22Rv1 (cell line): ENCODE measurements around the gene ZBTB7A.

Experiments used
- ZFX ChIP-seq: fragments of 450-650 bp; IDR thresholded peaks from 2 replicates; pipeline ENCODE4 v1.6.1; 2017; ENCODE audit warnings: antibody characterized with exemption, borderline replicate concordance
- TF ChIP-seq, protein P1 (sequence below): fragments of 450-650 bp; IDR thresholded peaks from 2 replicates; pipeline ENCODE4 v1.5.1; 2017; ENCODE audit warnings: mild to moderate bottlenecking

DNA sequence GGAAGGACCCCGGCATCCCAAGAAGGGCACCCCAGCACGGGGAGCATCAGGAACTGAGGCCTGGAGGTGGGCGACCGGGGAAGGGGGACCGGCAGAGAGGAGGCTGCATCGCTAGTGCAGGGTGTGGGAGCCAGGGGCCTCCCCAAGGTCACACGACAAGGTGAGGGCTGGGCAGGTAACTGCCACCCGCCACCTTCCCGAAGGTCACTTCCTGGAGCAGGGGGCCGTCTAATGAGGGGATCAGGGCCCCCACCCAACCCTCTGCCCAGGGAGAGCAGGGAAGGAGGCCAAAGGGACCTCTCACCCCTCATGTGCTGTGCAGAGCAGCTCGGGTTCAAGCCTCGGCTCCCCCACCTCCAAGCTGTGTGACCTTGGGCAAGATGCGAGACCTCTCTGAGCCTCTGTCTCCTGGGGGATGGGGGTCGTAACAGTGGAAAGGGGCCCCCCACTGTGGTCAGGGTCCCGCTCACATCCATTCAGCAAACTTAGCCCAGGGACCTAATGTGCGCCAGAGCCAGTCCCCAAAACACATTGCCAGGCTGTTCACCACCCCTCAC, 6.0 kb downstream of the ZBTB7A start:
- TF ChIP-seq, protein P1, sequence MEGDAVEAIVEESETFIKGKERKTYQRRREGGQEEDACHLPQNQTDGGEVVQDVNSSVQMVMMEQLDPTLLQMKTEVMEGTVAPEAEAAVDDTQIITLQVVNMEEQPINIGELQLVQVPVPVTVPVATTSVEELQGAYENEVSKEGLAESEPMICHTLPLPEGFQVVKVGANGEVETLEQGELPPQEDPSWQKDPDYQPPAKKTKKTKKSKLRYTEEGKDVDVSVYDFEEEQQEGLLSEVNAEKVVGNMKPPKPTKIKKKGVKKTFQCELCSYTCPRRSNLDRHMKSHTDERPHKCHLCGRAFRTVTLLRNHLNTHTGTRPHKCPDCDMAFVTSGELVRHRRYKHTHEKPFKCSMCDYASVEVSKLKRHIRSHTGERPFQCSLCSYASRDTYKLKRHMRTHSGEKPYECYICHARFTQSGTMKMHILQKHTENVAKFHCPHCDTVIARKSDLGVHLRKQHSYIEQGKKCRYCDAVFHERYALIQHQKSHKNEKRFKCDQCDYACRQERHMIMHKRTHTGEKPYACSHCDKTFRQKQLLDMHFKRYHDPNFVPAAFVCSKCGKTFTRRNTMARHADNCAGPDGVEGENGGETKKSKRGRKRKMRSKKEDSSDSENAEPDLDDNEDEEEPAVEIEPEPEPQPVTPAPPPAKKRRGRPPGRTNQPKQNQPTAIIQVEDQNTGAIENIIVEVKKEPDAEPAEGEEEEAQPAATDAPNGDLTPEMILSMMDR, result no peak
- no peak for TF ChIP-seq ZFX
